Tibial artery (tissue), 4 donors: ENCODE results near the gene CSF1.

Source experiments
- DNase-seq, 2 donors: peaks; one replicate each; pipeline ENCODE4 v3.0.0-alpha.2; 2019
- H3K27ac ChIP-seq, 2 donors: fragments of 200-600 bp; sonication (generic) in 1 of 2; 1 replicate in 1 of 2; 2 replicates in 1 of 2; pipeline ENCODE4 v1.5.1; 2018 to 2019; ENCODE audit warnings: mild to moderate bottlenecking in 1 of 2
- H3K27me3 ChIP-seq, 2 donors: fragments of 200-600 bp; sonication (generic) in 1 of 2; one replicate each; pipeline versions ENCODE4 v1.5.1 to v1.6.0; 2016 to 2019
- H3K36me3 ChIP-seq, 3 donors: fragments of 200-600 bp; sonication (generic) in 2 of 3; one replicate each; pipeline ENCODE4 v1.5.1; 2016 to 2019; ENCODE audit warnings: mild to moderate bottlenecking in 2 of 3
- H3K4me1 ChIP-seq, 4 donors: fragments of 200-600 bp; sonication (generic) in 2 of 4; 1 replicate in 3 of 4; 2 replicates in 1 of 4; pipeline ENCODE4 v1.5.1; 2016 to 2019
- H3K4me3 ChIP-seq, 2 donors: fragments of 200-600 bp; sonication (generic) in 1 of 2; 1 replicate in 1 of 2; 2 replicates in 1 of 2; pipeline ENCODE4 v1.5.1; 2018 to 2019; ENCODE audit warnings: mild to moderate bottlenecking in 2 of 2
- H3K9me3 ChIP-seq, 3 donors: fragments of 200-600 bp; sonication (generic) in 1 of 3; one replicate each; pipeline ENCODE4 v1.5.1; 2016 to 2019
- CTCF ChIP-seq, 2 experiments: fragments of 200-600 bp in 1 of 2; fragments of 450-650 bp in 1 of 2; IDR thresholded peaks; one replicate each; pipeline ENCODE4 v1.5.1; 2017 to 2019; ENCODE audit warnings: antibody characterized with exemption in 2 of 2, mild to moderate bottlenecking in 1 of 2, moderate library complexity in 1 of 2
- intact Hi-C: fragments of 100-400 bp; cut with DNase I; formaldehyde crosslinking; loops from one replicate; pipeline ENCODE4 v1.15.0; 2023; ENCODE audit warnings: low total_unique reads

Gene CSF1

DNA sequence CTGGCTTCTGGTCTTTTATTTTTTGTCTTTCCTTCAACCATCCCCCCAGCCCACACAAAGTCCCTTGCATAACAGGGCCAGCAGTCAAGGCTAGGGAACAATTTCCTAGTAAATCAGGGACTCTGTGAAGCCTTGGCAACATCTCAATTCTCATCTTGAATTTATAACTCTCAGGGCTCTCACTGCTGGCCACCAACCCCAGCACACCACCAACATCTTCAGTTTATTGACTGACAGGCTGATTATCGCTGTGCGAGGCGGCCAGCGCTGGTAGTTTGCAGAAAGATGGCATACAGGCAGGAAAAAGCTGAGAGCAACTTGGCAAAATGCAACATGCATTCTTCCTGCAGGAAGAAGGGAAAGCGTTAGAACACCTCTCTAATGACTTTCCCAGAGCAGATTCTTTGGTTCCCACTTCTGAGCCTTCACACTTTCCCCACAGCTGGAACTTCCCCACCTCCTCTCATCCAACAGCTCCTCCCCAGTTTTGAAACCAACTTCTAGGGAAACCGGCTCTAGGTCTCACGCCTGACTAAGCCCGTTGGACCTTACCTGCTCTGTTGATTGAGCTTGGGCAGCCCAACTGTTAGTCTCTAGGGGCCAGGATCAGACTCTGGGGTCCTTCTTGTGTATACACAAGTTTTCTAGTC, 26.3 kb upstream of the CSF1 start:
- no peaks in the 10 kb centered on the region for H3K9me3 ChIP-seq
- DNase-seq: peak in 1 of 2 donors; percentile 67
- no peaks in the 10 kb centered on the region for H3K27me3 ChIP-seq
- intact Hi-C loops: no loop called here
- no peaks in the 10 kb centered on the region for H3K36me3 ChIP-seq
- H3K4me1 ChIP-seq: peaks cover 0 to 28% (median 23%) of the 10 kb centered on the region in 4 donors
- H3K27ac ChIP-seq: peak overlapping the region; percentile 74
- TF ChIP-seq CTCF (IDR thresholded peaks at IDR 0.05): no peak
- no peak overlapping the region for H3K4me3 ChIP-seq

DNA sequence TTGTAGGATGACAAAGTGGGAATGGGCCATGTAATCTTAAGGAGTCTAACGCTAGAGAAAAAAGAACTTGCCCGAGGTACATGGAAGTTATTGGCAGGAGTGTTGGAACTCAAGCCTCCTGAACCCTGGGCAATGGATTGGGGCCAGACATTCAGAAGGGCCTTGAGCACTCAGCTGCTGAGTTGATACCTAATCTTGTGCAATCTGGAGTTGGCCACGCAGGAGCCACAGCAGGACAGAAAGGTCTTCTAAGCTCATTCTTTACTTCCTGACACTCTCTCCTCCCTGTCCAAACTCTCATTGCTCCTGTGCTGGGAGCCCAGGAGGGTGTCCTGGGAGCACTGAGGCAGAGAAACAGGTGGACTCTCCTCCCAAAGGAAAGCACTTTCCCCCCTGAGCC, 25.1 kb upstream of the CSF1 start:
- Histone ChIP-seq H3K4me1 (peaks cover 0 to 28% (median 23%) of the 10 kb centered on the region in 4 donors), H3K36me3 (no peaks in the 10 kb centered on the region), H3K27ac (no peak overlapping the region), H3K27me3 (no peaks in the 10 kb centered on the region), H3K9me3 (no peaks in the 10 kb centered on the region), H3K4me3 (no peak overlapping the region)
- intact Hi-C loops: no loop called here
- TF ChIP-seq CTCF (IDR thresholded peaks at IDR 0.05): no peak
- peak in 1 of 2 donors; percentile 46 for DNase-seq

- Histone ChIP-seq H3K4me3 (no peak overlapping the region), H3K27ac (no peak overlapping the region), H3K36me3 (no peaks in the 10 kb centered on the region), H3K9me3 (no peaks in the 10 kb centered on the region), H3K4me1 (peaks cover 0 to 28% (median 23%) of the 10 kb centered on the region in 4 donors), H3K27me3 (no peaks in the 10 kb centered on the region)
- intact Hi-C loops: no loop called here
- DNase-seq: peak in 1 of 2 donors; percentile 53
- TF ChIP-seq CTCF (IDR thresholded peaks at IDR 0.05): no peak
Measured at GRCh38 chr1:109886827-109887226, 23.8 kb upstream of the CSF1 start.

DNA sequence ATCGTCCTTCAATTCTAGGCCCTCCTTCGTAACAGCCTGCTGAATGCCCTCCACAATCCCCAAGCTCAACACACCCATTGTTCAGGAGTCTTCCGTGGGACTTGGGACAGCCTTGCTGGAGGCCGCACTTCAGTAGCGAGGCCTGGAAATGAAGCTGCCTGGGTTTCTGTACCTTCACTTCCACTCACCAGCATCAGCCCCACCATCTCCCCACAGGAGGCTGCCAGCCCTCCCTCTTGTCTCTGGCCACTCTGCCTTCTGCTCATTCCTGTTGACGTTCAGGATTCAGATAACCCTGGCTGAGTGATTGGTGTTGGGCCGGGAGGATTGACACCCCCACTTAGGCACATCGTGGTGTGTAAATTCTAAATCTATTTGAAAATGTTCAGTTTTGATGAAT, 23.4 kb upstream of the CSF1 start:
- H3K4me3 ChIP-seq: no peak overlapping the region

DNA sequence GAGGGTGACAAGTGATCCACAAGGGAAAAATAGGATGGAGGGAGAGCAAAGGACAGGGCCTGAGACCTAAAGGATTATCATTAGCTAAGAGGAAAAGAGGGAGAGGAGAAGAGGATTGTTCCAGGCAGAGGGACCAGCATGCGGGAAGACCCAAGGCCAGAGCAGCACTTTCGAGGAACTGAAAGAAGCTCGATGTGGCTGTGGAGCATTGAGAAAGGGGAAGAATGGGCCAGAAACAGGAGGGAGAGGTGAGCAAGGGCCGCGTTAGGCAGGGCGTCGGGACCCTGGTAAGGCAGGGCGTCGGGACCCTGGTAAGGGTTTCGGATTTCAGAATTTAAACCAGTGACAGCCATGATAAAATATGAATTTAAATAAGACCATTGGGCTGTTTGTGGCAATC, 22.8 kb upstream of the CSF1 start:
- no peak for TF ChIP-seq CTCF (IDR thresholded peaks at IDR 0.05)
- no peak overlapping the region for H3K4me3 ChIP-seq
- H3K4me1 ChIP-seq: peaks cover 0 to 28% (median 17%) of the 10 kb centered on the region in 4 donors
- peak in 1 of 2 donors; percentile 29 for DNase-seq
- no peaks in the 10 kb centered on the region for H3K36me3 ChIP-seq
- no peaks in the 10 kb centered on the region for H3K27me3 ChIP-seq
- H3K9me3 ChIP-seq: no peaks in the 10 kb centered on the region
- intact Hi-C loops: no loop called here
- H3K27ac ChIP-seq: no peak overlapping the region

More for the DNA sequence above, 23.4 kb upstream of the CSF1 start:
- Histone ChIP-seq H3K36me3 (no peaks in the 10 kb centered on the region), H3K4me1 (peaks cover 0 to 30% (median 22%) of the 10 kb centered on the region in 4 donors), H3K9me3 (no peaks in the 10 kb centered on the region), H3K27ac (no peak overlapping the region), H3K27me3 (no peaks in the 10 kb centered on the region)
- peak in 1 of 2 donors; percentile 28 for DNase-seq
- TF ChIP-seq CTCF (IDR thresholded peaks at IDR 0.05): no peak
- intact Hi-C loops: no loop called here
